Fibroblast of lung (primary cell): ENCODE measurements around the gene BEST4. TPM values are rescaled to one million over a fixed set of nuclear protein-coding genes. Genes with fewer than 3 reads are reported as not detected.

Source experiments
- DNase-seq, 2 donors: peaks; one replicate each; pipeline versions ENCODE4 v3.0.0 to v3.0.0-alpha.2; 2010; ENCODE audit warnings: low read depth in 2 of 2
- H2AFZ ChIP-seq: 2 replicates; pipeline ENCODE4 v1.5.1; 2012; ENCODE audit warnings: low read length, control low read depth, inconsistent platforms
- H3K27ac ChIP-seq: 2 replicates; pipeline ENCODE4 v1.5.1; 2011; ENCODE audit warnings: low read length, control low read depth; ENCODE audit not compliant: insufficient read depth
- H3K27me3 ChIP-seq: 2 replicates; pipeline ENCODE4 v1.5.1; 2011; ENCODE audit warnings: mild to moderate bottlenecking, low read length; ENCODE audit not compliant: control insufficient read depth, insufficient read depth
- H3K36me3 ChIP-seq: 2 replicates; pipeline ENCODE4 v1.5.1; 2011; ENCODE audit warnings: low read length; ENCODE audit not compliant: control insufficient read depth, insufficient read depth
- H3K4me1 ChIP-seq: 2 replicates; pipeline ENCODE4 v1.5.1; 2011; ENCODE audit warnings: low read length; ENCODE audit not compliant: control insufficient read depth, insufficient read depth; ENCODE audit errors: extremely low read depth
- H3K4me2 ChIP-seq: 2 replicates; pipeline ENCODE4 v1.5.1; 2011; ENCODE audit warnings: low read length, control low read depth; ENCODE audit not compliant: insufficient read depth; ENCODE audit errors: extremely low read depth
- H3K4me3 ChIP-seq, 4 experiments: fragments of 200-600 bp in 1 of 4; sonication (generic) in 1 of 4; replicated peaks in 1 of 4; 2 replicates each; pipeline ENCODE4 v1.5.1; 2011 to 2016; ENCODE audit warnings: low read length in 4 of 4, low read depth in 3 of 4, mild to moderate bottlenecking in 3 of 4, control low read depth in 2 of 4, inconsistent platforms in 1 of 4, mixed read lengths in 1 of 4; ENCODE audit not compliant: insufficient read depth in 1 of 4; ENCODE audit errors: control extremely low read depth in 1 of 4
- H3K79me2 ChIP-seq: 2 replicates; pipeline ENCODE4 v1.5.1; 2012; ENCODE audit warnings: mild to moderate bottlenecking, low read length, inconsistent platforms; ENCODE audit not compliant: control insufficient read depth, insufficient read depth
- H3K9ac ChIP-seq: 2 replicates; pipeline ENCODE4 v1.5.1; 2011; ENCODE audit warnings: mild to moderate bottlenecking, low read length, control low read depth; ENCODE audit not compliant: insufficient read depth
- H3K9me3 ChIP-seq: 2 replicates; pipeline ENCODE4 v1.5.1; 2012; ENCODE audit warnings: low read depth, low read length; ENCODE audit not compliant: control insufficient read depth, insufficient read depth
- H4K20me1 ChIP-seq: 2 replicates; pipeline ENCODE4 v1.5.1; 2011; ENCODE audit warnings: low read length; ENCODE audit not compliant: control insufficient read depth, insufficient read depth; ENCODE audit errors: extremely low read depth
- CTCF ChIP-seq, 2 donors: IDR thresholded peaks in 1 of 2; conservative IDR thresholded peaks in 1 of 2; 1 replicate in 1 of 2; 2 replicates in 1 of 2; pipeline ENCODE4 v1.5.1; 2011 to 2012; ENCODE audit warnings: low read length in 2 of 2, control low read depth in 1 of 2, inconsistent platforms in 1 of 2, low read depth in 1 of 2, mild to moderate bottlenecking in 1 of 2
- EZH2 ChIP-seq: IDR thresholded peaks from 2 replicates; pipeline ENCODE4 v1.5.1; 2012; ENCODE audit warnings: low read length, control low read depth, mild to moderate bottlenecking; ENCODE audit errors: missing control alignments
- polyA plus RNA-seq, 2 donors: library from polyadenylated mRNA; depleted of rRNA in 1 of 2; stranded (reverse) in 1 of 2; unstranded in 1 of 2; fragments of >200 nt; gene quantifications; 2 replicates each; pipeline ENCODE4 v1.2.1, GENCODE V29; 2011 to 2012; ENCODE audit warnings: missing spikeins in 1 of 2
- total RNA-seq: library from RNA; depleted of rRNA; stranded (reverse); fragments of >200 nt; gene quantifications from 2 replicates; pipeline ENCODE4 v1.2.1, GENCODE V29; 2014

The BEST4 gene
- total and polyA plus RNA-seq, 2 donors (not counting 1 experiment from before 2014, with no cell fraction given): 0.10 to 0.17 TPM

- no peaks in the 10 kb centered on the region for H4K20me1 ChIP-seq
- no peaks in the 10 kb centered on the region for H3K79me2 ChIP-seq
- H3K9me3 ChIP-seq: no peaks in the 10 kb centered on the region
- no peak overlapping the region for H3K4me2 ChIP-seq
- no peak overlapping the region for H3K9ac ChIP-seq
- H3K4me3 ChIP-seq: no peak overlapping the region
- H2AFZ ChIP-seq: no peak overlapping the region
- TF ChIP-seq EZH2 (no peak), CTCF (conservative IDR thresholded peaks at IDR 0.05 in 1 of 2, IDR thresholded peaks at IDR 0.05 in 1 of 2; ENCODE audit: low read depth in 1 of 2, low read length in 2 of 2) (no peak)
- H3K36me3 ChIP-seq: no peaks in the 10 kb centered on the region
- no peak overlapping the region for H3K27ac ChIP-seq
- DNase-seq: no peak
- no peaks in the 10 kb centered on the region for H3K27me3 ChIP-seq
- H3K4me1 ChIP-seq: no peaks in the 10 kb centered on the region
Measured at GRCh38 chr1:44832056-44832705, 44.2 kb upstream of the BEST4 start.

GRCh38 chr1:44831516-44831915 lies 43.5 kb upstream of the BEST4 start:
- no peaks in the 10 kb centered on the region for H3K79me2 ChIP-seq
- H3K9me3 ChIP-seq: no peaks in the 10 kb centered on the region
- no peaks in the 10 kb centered on the region for H3K4me1 ChIP-seq
- no peak for TF ChIP-seq CTCF (conservative IDR thresholded peaks at IDR 0.05 in 1 of 2, IDR thresholded peaks at IDR 0.05 in 1 of 2; ENCODE audit: low read depth in 1 of 2, low read length in 2 of 2)
- no peak for TF ChIP-seq EZH2
- H2AFZ ChIP-seq: no peak overlapping the region
- no peaks in the 10 kb centered on the region for H3K27me3 ChIP-seq
- no peak overlapping the region for H3K27ac ChIP-seq
- no peak overlapping the region for H3K4me3 ChIP-seq
- no peaks in the 10 kb centered on the region for H3K36me3 ChIP-seq
- no peaks in the 10 kb centered on the region for H4K20me1 ChIP-seq
- no peak overlapping the region for H3K9ac ChIP-seq
- no peak overlapping the region for H3K4me2 ChIP-seq
- no peak for DNase-seq

GRCh38 chr1:44830900-44831304 lies 42.9 kb upstream of the BEST4 start:
- Histone ChIP-seq H3K36me3 (no peaks in the 10 kb centered on the region), H2AFZ (no peak overlapping the region), H3K4me2 (no peak overlapping the region), H4K20me1 (no peaks in the 10 kb centered on the region), H3K79me2 (no peaks in the 10 kb centered on the region), H3K4me1 (no peaks in the 10 kb centered on the region), H3K27me3 (no peaks in the 10 kb centered on the region), H3K9ac (no peak overlapping the region), H3K4me3 (no peak overlapping the region), H3K9me3 (no peaks in the 10 kb centered on the region), H3K27ac (no peak overlapping the region)
- no peak for TF ChIP-seq CTCF (conservative IDR thresholded peaks at IDR 0.05 in 1 of 2, IDR thresholded peaks at IDR 0.05 in 1 of 2; ENCODE audit: low read depth in 1 of 2, low read length in 2 of 2)
- no peak for TF ChIP-seq EZH2
- no peak for DNase-seq
